Duodenal mucosa (tissue), 2 donors: Measurements from ENCODE around the gene ETS2.
"Not testable (repeated sequence)": the region's sequence is repeated elsewhere in the genome, so short reads cannot be mapped to it uniquely, and the experiment has no call there.

Experiments used
- H3K27ac ChIP-seq: one replicate; pipeline ENCODE4 v1.7.0; 2013; ENCODE audit warnings: low read depth, low read length
- H3K27me3 ChIP-seq, 2 donors: one replicate each; pipeline ENCODE4 v1.7.0; 2013; ENCODE audit warnings: low read length in 2 of 2, control low read depth in 1 of 2; ENCODE audit not compliant: insufficient read depth in 2 of 2, control insufficient read depth in 1 of 2
- H3K36me3 ChIP-seq, 2 donors: one replicate each; pipeline ENCODE4 v1.7.0; 2013; ENCODE audit warnings: low read length in 2 of 2, control low read depth in 1 of 2; ENCODE audit not compliant: insufficient read depth in 2 of 2, control insufficient read depth in 1 of 2
- H3K4me1 ChIP-seq, 2 donors: one replicate each; pipeline ENCODE4 v1.7.0; 2013; ENCODE audit warnings: low read length in 2 of 2, control low read depth in 1 of 2; ENCODE audit not compliant: insufficient read depth in 2 of 2, control insufficient read depth in 1 of 2
- H3K4me3 ChIP-seq, 2 donors: one replicate each; pipeline ENCODE4 v1.7.0; 2013; ENCODE audit warnings: low read length in 2 of 2, low read depth in 1 of 2
- H3K9ac ChIP-seq, 2 donors: one replicate each; pipeline ENCODE4 v1.7.0; 2013; ENCODE audit warnings: low read length in 2 of 2, low read depth in 1 of 2
- H3K9me3 ChIP-seq, 2 donors: one replicate each; pipeline ENCODE4 v1.7.0; 2013; ENCODE audit warnings: low read length in 2 of 2, control low read depth in 1 of 2; ENCODE audit not compliant: control insufficient read depth in 1 of 2

Gene ETS2

GRCh38 chr21:38843806-38844503, 38.2 kb downstream of the ETS2 start:
- H3K9ac ChIP-seq: no peak overlapping the region
- H3K4me3 ChIP-seq: no peak overlapping the region
- H3K27ac ChIP-seq: no peak overlapping the region
- H3K4me1 ChIP-seq: no peaks in the 10 kb centered on the region
- no peaks in the 10 kb centered on the region for H3K27me3 ChIP-seq
- no peaks in the 10 kb centered on the region for H3K36me3 ChIP-seq
- no peaks in the 10 kb centered on the region for H3K9me3 ChIP-seq

- not testable (repeated sequence) for H3K27ac ChIP-seq, H3K9me3 ChIP-seq, H3K9ac ChIP-seq, H3K4me3 ChIP-seq, H3K4me1 ChIP-seq, H3K36me3 ChIP-seq, H3K27me3 ChIP-seq
Measured at GRCh38 chr21:38845374-38845773, 39.6 kb downstream of the ETS2 start.

GRCh38 chr21:38847556-38847955, 41.8 kb downstream of the ETS2 start:
- Histone ChIP-seq H3K9ac (no peak overlapping the region), H3K9me3 (no peaks in the 10 kb centered on the region), H3K27ac (no peak overlapping the region), H3K36me3 (no peaks in the 10 kb centered on the region), H3K4me1 (no peaks in the 10 kb centered on the region), H3K4me3 (no peak overlapping the region), H3K27me3 (no peaks in the 10 kb centered on the region)

- no peak overlapping the region for H3K4me3 ChIP-seq
- H3K36me3 ChIP-seq: no peaks in the 10 kb centered on the region
- H3K9ac ChIP-seq: no peak overlapping the region
- H3K27me3 ChIP-seq: no peaks in the 10 kb centered on the region
- H3K27ac ChIP-seq: no peak overlapping the region
- no peaks in the 10 kb centered on the region for H3K9me3 ChIP-seq
- H3K4me1 ChIP-seq: no peaks in the 10 kb centered on the region
Measured at GRCh38 chr21:38848187-38848609, 42.5 kb downstream of the ETS2 start.

- Histone ChIP-seq H3K27ac (no peak overlapping the region), H3K9ac (no peak overlapping the region)
Measured at GRCh38 chr21:38849776-38850175, 44.0 kb downstream of the ETS2 start.

GRCh38 chr21:38850277-38850951, 44.7 kb downstream of the ETS2 start:
- H3K9ac ChIP-seq: no peak overlapping the region
- no peaks in the 10 kb centered on the region for H3K27me3 ChIP-seq
- no peaks in the 10 kb centered on the region for H3K9me3 ChIP-seq
- no peaks in the 10 kb centered on the region for H3K36me3 ChIP-seq
- no peak overlapping the region for H3K4me3 ChIP-seq
- H3K27ac ChIP-seq: no peak overlapping the region
- H3K4me1 ChIP-seq: no peaks in the 10 kb centered on the region

More at GRCh38 chr21:38849776-38850175, 44.0 kb downstream of the ETS2 start:
- Histone ChIP-seq H3K36me3 (no peaks in the 10 kb centered on the region), H3K9me3 (no peaks in the 10 kb centered on the region), H3K27me3 (no peaks in the 10 kb centered on the region), H3K4me3 (no peak overlapping the region), H3K4me1 (no peaks in the 10 kb centered on the region)

GRCh38 chr21:38851101-38851500, 45.4 kb downstream of the ETS2 start:
- Histone ChIP-seq H3K27me3 (no peaks in the 10 kb centered on the region), H3K9ac (no peak overlapping the region), H3K9me3 (no peaks in the 10 kb centered on the region), H3K4me3 (no peak overlapping the region), H3K36me3 (no peaks in the 10 kb centered on the region), H3K4me1 (no peaks in the 10 kb centered on the region), H3K27ac (no peak overlapping the region)

- H3K27me3 ChIP-seq: no peaks in the 10 kb centered on the region
Measured at GRCh38 chr21:38852278-38852677, 46.5 kb downstream of the ETS2 start.

GRCh38 chr21:38852708-38853107, 47.0 kb downstream of the ETS2 start:
- Histone ChIP-seq H3K9me3 (no peaks in the 10 kb centered on the region), H3K27ac (no peak overlapping the region), H3K9ac (no peak overlapping the region), H3K4me1 (no peaks in the 10 kb centered on the region), H3K4me3 (no peak overlapping the region), H3K36me3 (no peaks in the 10 kb centered on the region), H3K27me3 (no peaks in the 10 kb centered on the region)

More at GRCh38 chr21:38852278-38852677, 46.5 kb downstream of the ETS2 start:
- no peaks in the 10 kb centered on the region for H3K4me1 ChIP-seq
- H3K36me3 ChIP-seq: no peaks in the 10 kb centered on the region
- no peak overlapping the region for H3K9ac ChIP-seq
- no peaks in the 10 kb centered on the region for H3K9me3 ChIP-seq
- H3K27ac ChIP-seq: no peak overlapping the region
- no peak overlapping the region for H3K4me3 ChIP-seq

- Histone ChIP-seq H3K9me3 (no peaks in the 10 kb centered on the region), H3K36me3 (no peaks in the 10 kb centered on the region), H3K4me1 (no peaks in the 10 kb centered on the region), H3K27me3 (no peaks in the 10 kb centered on the region), H3K27ac (no peak overlapping the region), H3K4me3 (no peak overlapping the region), H3K9ac (no peak overlapping the region)
Measured at GRCh38 chr21:38853421-38853919, 47.7 kb downstream of the ETS2 start.
